Gastroesophageal sphincter (tissue), 3 donors: ENCODE measurements around the gene VTN.

ENCODE experiments used
- CTCF ChIP-seq, 4 experiments: fragments of 200-600 bp in 2 of 4; fragments of 450-650 bp in 2 of 4; sonication (generic) in 1 of 4; IDR thresholded peaks; one replicate each; pipeline ENCODE4 v1.5.1; 2017 to 2019; ENCODE audit warnings: antibody characterized with exemption in 4 of 4, mild to moderate bottlenecking in 2 of 4, moderate library complexity in 2 of 4
- EP300 ChIP-seq: sonication (generic); formaldehyde crosslinking; IDR thresholded peaks from one replicate; pipeline ENCODE4 v1.6.1; 2017; ENCODE audit warnings: antibody characterized with exemption, mild to moderate bottlenecking
- POLR2A ChIP-seq, 2 donors: fragments of 450-650 bp; IDR thresholded peaks; one replicate each; pipeline ENCODE4 v1.6.1; 2017; ENCODE audit warnings: antibody characterized with exemption in 2 of 2, mild to moderate bottlenecking in 2 of 2, moderate library complexity in 1 of 2
- POLR2AphosphoS5 ChIP-seq: sonication (generic); formaldehyde crosslinking; IDR thresholded peaks from one replicate; pipeline ENCODE4 v1.6.1; 2017; ENCODE audit warnings: antibody characterized with exemption

GRCh38 chr17:28333083-28333746 is 36.9 kb downstream of the VTN start:
- TF ChIP-seq CTCF (IDR thresholded peaks at IDR 0.05) (no peak), EP300 (no peak), POLR2A (IDR thresholded peaks at IDR 0.05) (no peak), POLR2AphosphoS5 (no peak)
